ENCODE data around the gene SRGAP3.

DNA sequence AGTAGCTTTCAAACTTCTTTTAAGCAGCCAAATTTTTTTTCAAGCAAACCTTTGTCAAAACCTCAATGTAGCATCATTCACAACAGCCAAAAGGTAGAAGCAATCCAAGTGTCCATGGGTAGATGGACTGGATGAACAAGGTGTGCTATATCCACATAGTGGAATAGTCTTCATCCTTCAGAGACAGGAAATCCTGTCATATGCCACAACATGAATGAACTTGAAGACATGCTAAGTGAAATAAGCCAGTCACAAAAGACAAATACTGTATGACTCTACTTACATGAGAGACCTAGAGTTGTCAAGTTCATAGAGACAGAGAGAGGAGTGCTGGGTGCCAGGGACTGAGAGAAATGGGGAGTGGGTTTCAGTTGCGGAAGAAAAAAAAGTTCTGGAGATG, 87.6 kb downstream of the SRGAP3 start:
- TF ChIP-seq EZH2 (IDR thresholded peaks at IDR 0.05; ENCODE audit: borderline replicate concordance) (no peak), EZH2phosphoT487 (IDR thresholded peaks at IDR 0.05; ENCODE audit: low read depth, severe bottlenecking, unreplicated experiment) (no peak)
- TF ChIP-seq, protein P1, sequence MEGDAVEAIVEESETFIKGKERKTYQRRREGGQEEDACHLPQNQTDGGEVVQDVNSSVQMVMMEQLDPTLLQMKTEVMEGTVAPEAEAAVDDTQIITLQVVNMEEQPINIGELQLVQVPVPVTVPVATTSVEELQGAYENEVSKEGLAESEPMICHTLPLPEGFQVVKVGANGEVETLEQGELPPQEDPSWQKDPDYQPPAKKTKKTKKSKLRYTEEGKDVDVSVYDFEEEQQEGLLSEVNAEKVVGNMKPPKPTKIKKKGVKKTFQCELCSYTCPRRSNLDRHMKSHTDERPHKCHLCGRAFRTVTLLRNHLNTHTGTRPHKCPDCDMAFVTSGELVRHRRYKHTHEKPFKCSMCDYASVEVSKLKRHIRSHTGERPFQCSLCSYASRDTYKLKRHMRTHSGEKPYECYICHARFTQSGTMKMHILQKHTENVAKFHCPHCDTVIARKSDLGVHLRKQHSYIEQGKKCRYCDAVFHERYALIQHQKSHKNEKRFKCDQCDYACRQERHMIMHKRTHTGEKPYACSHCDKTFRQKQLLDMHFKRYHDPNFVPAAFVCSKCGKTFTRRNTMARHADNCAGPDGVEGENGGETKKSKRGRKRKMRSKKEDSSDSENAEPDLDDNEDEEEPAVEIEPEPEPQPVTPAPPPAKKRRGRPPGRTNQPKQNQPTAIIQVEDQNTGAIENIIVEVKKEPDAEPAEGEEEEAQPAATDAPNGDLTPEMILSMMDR (IDR thresholded peaks at IDR 0.05; ENCODE audit: poor library complexity), result no peak

Measured in hepatocyte (in vitro differentiated cells).